ENCODE results near the gene MCOLN1.

DNA sequence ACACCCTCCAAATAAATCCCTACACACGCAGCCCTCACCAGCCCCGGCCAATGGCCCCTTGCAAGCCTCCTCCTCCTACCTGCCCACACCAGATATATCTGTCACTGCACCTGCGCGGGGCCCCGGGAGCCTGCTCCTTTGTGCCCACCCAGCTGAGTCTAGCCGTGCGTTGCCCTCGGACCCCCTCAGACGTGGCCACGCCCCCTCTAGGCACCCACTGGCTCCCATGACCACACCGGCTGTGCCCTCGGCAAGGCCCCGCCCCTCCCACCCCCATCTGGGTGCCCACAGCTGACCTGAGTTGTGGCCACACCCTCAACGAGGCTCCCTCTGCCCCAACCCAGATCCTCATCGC lies 6.8 kb downstream of the MCOLN1 start:
- TF ChIP-seq GLIS3 (CRISPR knock-in tag; IDR thresholded peaks at IDR 0.05), result no peak
- TF ChIP-seq SNAI2 (CRISPR knock-in tag; IDR thresholded peaks at IDR 0.05), result no peak
- TF ChIP-seq ZNF8 (CRISPR knock-in tag; IDR thresholded peaks at IDR 0.05), result no peak
- TF ChIP-seq BACH2 (CRISPR knock-in tag; IDR thresholded peaks at IDR 0.05; ENCODE audit: borderline replicate concordance), result no peak
- TF ChIP-seq, protein P1, sequence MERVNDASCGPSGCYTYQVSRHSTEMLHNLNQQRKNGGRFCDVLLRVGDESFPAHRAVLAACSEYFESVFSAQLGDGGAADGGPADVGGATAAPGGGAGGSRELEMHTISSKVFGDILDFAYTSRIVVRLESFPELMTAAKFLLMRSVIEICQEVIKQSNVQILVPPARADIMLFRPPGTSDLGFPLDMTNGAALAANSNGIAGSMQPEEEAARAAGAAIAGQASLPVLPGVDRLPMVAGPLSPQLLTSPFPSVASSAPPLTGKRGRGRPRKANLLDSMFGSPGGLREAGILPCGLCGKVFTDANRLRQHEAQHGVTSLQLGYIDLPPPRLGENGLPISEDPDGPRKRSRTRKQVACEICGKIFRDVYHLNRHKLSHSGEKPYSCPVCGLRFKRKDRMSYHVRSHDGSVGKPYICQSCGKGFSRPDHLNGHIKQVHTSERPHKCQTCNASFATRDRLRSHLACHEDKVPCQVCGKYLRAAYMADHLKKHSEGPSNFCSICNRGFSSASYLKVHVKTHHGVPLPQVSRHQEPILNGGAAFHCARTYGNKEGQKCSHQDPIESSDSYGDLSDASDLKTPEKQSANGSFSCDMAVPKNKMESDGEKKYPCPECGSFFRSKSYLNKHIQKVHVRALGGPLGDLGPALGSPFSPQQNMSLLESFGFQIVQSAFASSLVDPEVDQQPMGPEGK (CRISPR knock-in tag; IDR thresholded peaks at IDR 0.05; ENCODE audit: borderline replicate concordance), result no peak
